B cell (primary cell): ENCODE data around the gene LONP2. TPM values are rescaled to one million over a fixed set of nuclear protein-coding genes. Genes with fewer than 3 reads are reported as not detected.
"Not testable (repeated sequence)": the region's sequence is repeated elsewhere in the genome, so short reads cannot be mapped to it uniquely, and the experiment has no call there.

Source experiments
- ATAC-seq: fragments of 200-7000 bp; cut with Tn5 transposase; one replicate; pipeline ENCODE4 v1.10.0; 2021; ENCODE audit warnings: low read depth, mild to moderate bottlenecking, moderate number of reproducible peaks, moderate library complexity
- CTCF ChIA-PET: fragments of 350-600 bp; sonication (Branson Sonifier 250); formaldehyde crosslinking; loops from one replicate; lab custom pipeline; 2021; ENCODE audit warnings: antibody characterized with exemption, inconsistent platforms; lab: Charles Lee
- POLR2A ChIA-PET: fragments of 350-600 bp; sonication (Branson Sonifier 250); formaldehyde crosslinking; loops from one replicate; lab custom pipeline; 2021; ENCODE audit warnings: antibody characterized with exemption; lab: Charles Lee
- DNase-seq: peaks from one replicate; pipeline ENCODE4 v3.0.0; 2013
- H2AFZ ChIP-seq: 2 replicates; pipeline ENCODE4 v1.6.1; 2012; ENCODE audit warnings: mild to moderate bottlenecking, low read depth, low read length; ENCODE audit not compliant: insufficient read depth, poor library complexity, severe bottlenecking
- H3K27ac ChIP-seq, 2 donors: 1 replicate in 1 of 2; 2 replicates in 1 of 2; pipeline ENCODE4 v1.5.1; 2012 to 2013; ENCODE audit warnings: low read length in 2 of 2, mild to moderate bottlenecking in 2 of 2, moderate library complexity in 1 of 2
- H3K27me3 ChIP-seq, 4 experiments: fragments of 200-600 bp in 1 of 4; sonication (generic) in 1 of 4; replicated peaks in 1 of 4; 1 replicate in 2 of 4; 2 replicates in 2 of 4; pipeline versions ENCODE4 v1.6.1 to v1.7.0; 2013 to 2016; ENCODE audit warnings: low read length in 3 of 4, mild to moderate bottlenecking in 2 of 4, mixed read lengths in 1 of 4, moderate library complexity in 1 of 4; ENCODE audit not compliant: insufficient read depth in 4 of 4, control insufficient read depth in 3 of 4; ENCODE audit errors: control extremely low read depth in 1 of 4
- H3K36me3 ChIP-seq, 2 experiments: replicated peaks in 1 of 2; 1 replicate in 1 of 2; 2 replicates in 1 of 2; pipeline versions ENCODE4 v1.6.1 to v1.7.1; 2013; ENCODE audit warnings: low read length in 1 of 2; ENCODE audit not compliant: insufficient read depth in 2 of 2, control insufficient read depth in 1 of 2; ENCODE audit errors: control extremely low read depth in 1 of 2, extremely low read depth in 1 of 2
- H3K4me1 ChIP-seq, 2 donors: fragments of 200-600 bp in 1 of 2; sonication (generic) in 1 of 2; 1 replicate in 1 of 2; 2 replicates in 1 of 2; pipeline versions ENCODE4 v1.5.1 to v1.6.1; 2013 to 2017; ENCODE audit warnings: low read length in 2 of 2; ENCODE audit not compliant: control insufficient read depth in 2 of 2, insufficient read depth in 2 of 2
- H3K4me2 ChIP-seq: replicated peaks from 2 replicates; pipeline ENCODE3; 2012; ENCODE audit warnings: mild to moderate bottlenecking, low read depth, low read length; ENCODE audit not compliant: poor library complexity, severe bottlenecking
- H3K4me3 ChIP-seq, 5 experiments: fragments of 200-600 bp in 1 of 5; sonication (generic) in 1 of 5; 1 replicate in 3 of 5; 2 replicates in 2 of 5; pipeline versions ENCODE4 v1.5.1 to v1.7.0; 2011 to 2016; ENCODE audit warnings: low read length in 4 of 5, mild to moderate bottlenecking in 4 of 5, low read depth in 2 of 5, control low read depth in 1 of 5, moderate library complexity in 1 of 5; ENCODE audit not compliant: insufficient read depth in 1 of 5; ENCODE audit errors: control extremely low read depth in 1 of 5, extremely low read depth in 1 of 5
- H3K79me2 ChIP-seq: fragments of 200-600 bp; sonication (generic); one replicate; pipeline ENCODE4 v1.6.0; 2016; ENCODE audit warnings: low read length; ENCODE audit not compliant: control insufficient read depth, insufficient read depth
- H3K9ac ChIP-seq: fragments of 200-600 bp; sonication (generic); 2 replicates; pipeline ENCODE4 v1.6.1; 2017; ENCODE audit warnings: mild to moderate bottlenecking, low read length, moderate library complexity
- H3K9me3 ChIP-seq, 3 donors: one replicate each; pipeline versions ENCODE4 v1.6.1 to v1.7.1; 2013; ENCODE audit warnings: low read length in 2 of 3; ENCODE audit not compliant: control insufficient read depth in 2 of 3, insufficient read depth in 1 of 3; ENCODE audit errors: control extremely low read depth in 1 of 3
- H4K20me1 ChIP-seq: 2 replicates; pipeline ENCODE4 v1.6.0; 2012; ENCODE audit warnings: mild to moderate bottlenecking, low read length; ENCODE audit not compliant: insufficient read depth, control insufficient read depth, poor library complexity, severe bottlenecking
- H3K27ac Mint-ChIP-seq: one replicate; pipeline ENCODE4 v1.8.0; 2021; ENCODE audit warnings: mixed read lengths
- H3K27me3 Mint-ChIP-seq: one replicate; pipeline ENCODE4 v1.8.0; 2021; ENCODE audit warnings: mixed read lengths
- H3K4me1 Mint-ChIP-seq: one replicate; pipeline ENCODE4 v1.8.0; 2021; ENCODE audit warnings: mixed read lengths
- H3K4me3 Mint-ChIP-seq: one replicate; pipeline ENCODE4 v1.8.0; 2021; ENCODE audit warnings: mixed read lengths
- H3K9me3 Mint-ChIP-seq: one replicate; pipeline ENCODE4 v1.8.0; 2022; ENCODE audit warnings: mixed read lengths; ENCODE audit not compliant: insufficient read depth
- CTCF ChIP-seq: fragments of 200-600 bp; IDR thresholded peaks from one replicate; pipeline ENCODE4 v1.8.0; 2022; ENCODE audit warnings: antibody characterized with exemption, mild to moderate bottlenecking
- EZH2 ChIP-seq: IDR thresholded peaks from 2 replicates; pipeline ENCODE4 v1.6.1; 2012; ENCODE audit warnings: borderline replicate concordance, low read depth, mild to moderate bottlenecking, moderate library complexity, low read length; ENCODE audit not compliant: insufficient read depth, poor library complexity, severe bottlenecking
- WGBS: methylation state at CpG from one replicate; pipeline ENCODE4 v1.1.5; 2013; ENCODE audit warnings: missing lambda C conversion rate; ENCODE audit not compliant: insufficient coverage; 5-methylcytosine and 5-hydroxymethylcytosine counted together
- intact Hi-C: fragments of 100-400 bp; cut with micrococcal nuclease; formaldehyde crosslinking; loops from one replicate; pipeline ENCODE4 v1.10.0; 2022
- polyA plus RNA-seq: library from polyadenylated mRNA; depleted of rRNA; stranded (reverse); fragments of >200 nt; gene quantifications from 2 replicates; pipeline ENCODE4 v1.2.3, GENCODE V29; 2012
- total RNA-seq, 2 donors: library from RNA; stranded (reverse); fragments of 120-200 nt in 1 of 2; gene quantifications; 1 replicate in 1 of 2; 2 replicates in 1 of 2; pipeline versions ENCODE4 v1.2.3 to v1.2.4, GENCODE V29; 2013 to 2022

The LONP2 gene
- total and polyA plus RNA-seq, 2 donors (not counting 1 experiment from before 2014, with no cell fraction given) = 39.3 to 84.2 TPM

GRCh38 chr16:48235556-48236136, 8.5 kb upstream of the LONP2 start:
- no peak for DNase-seq
- intact Hi-C loops = no loop called here
- no peaks in the 10 kb centered on the region for H3K4me1 Mint-ChIP-seq
- TF ChIP-seq CTCF (no peak), EZH2 (no peak)
- Histone ChIP-seq H3K79me2 (no peaks in the 10 kb centered on the region), H3K36me3 (no peaks in the 10 kb centered on the region), H3K4me1 (no peaks in the 10 kb centered on the region), H3K27ac (no peak overlapping the region), H3K4me3 (no peak overlapping the region), H3K27me3 (peaks cover 0 to 3% (median 0%) of the 10 kb centered on the region in 4 experiments), H2AFZ (no peak overlapping the region), H3K4me2 (no peak overlapping the region), H3K9me3 (peaks cover 0 to 2% (median 0%) of the 10 kb centered on the region in 3 donors), H3K9ac (no peak overlapping the region), H4K20me1 (no peaks in the 10 kb centered on the region)
- POLR2A ChIA-PET = no interaction called here
- no peak for ATAC-seq
- CTCF ChIA-PET = no interaction called here
- no peak overlapping the region for H3K27ac Mint-ChIP-seq
- no peak overlapping the region for H3K4me3 Mint-ChIP-seq
- H3K9me3 Mint-ChIP-seq = peaks cover 4% of the 10 kb centered on the region
- 98% methylated on average over 5 of the region's 6 CpGs for WGBS
- no peaks in the 10 kb centered on the region for H3K27me3 Mint-ChIP-seq

GRCh38 chr16:48236286-48236685, 7.8 kb upstream of the LONP2 start:
- H4K20me1 ChIP-seq = no peaks in the 10 kb centered on the region
- Mint-ChIP-seq H3K27me3 (no peaks in the 10 kb centered on the region), H3K9me3 (peaks cover 4% of the 10 kb centered on the region), H3K4me3 (no peak overlapping the region), H3K4me1 (no peaks in the 10 kb centered on the region), H3K27ac (no peak overlapping the region)
- POLR2A ChIA-PET = no interaction called here
- ATAC-seq (no peak), DNase-seq (no peak)
- no peaks in the 10 kb centered on the region for H3K79me2 ChIP-seq
- H3K4me2 ChIP-seq = no peak overlapping the region
- CTCF ChIA-PET = no interaction called here
- H3K9me3 ChIP-seq = peaks cover 0 to 2% (median 0%) of the 10 kb centered on the region in 3 donors
- intact Hi-C loops = no loop called here
- H3K27ac ChIP-seq = no peak overlapping the region
- TF ChIP-seq EZH2 = no peak
- TF ChIP-seq CTCF = no peak
- no peaks in the 10 kb centered on the region for H3K36me3 ChIP-seq
- no peak overlapping the region for H3K4me3 ChIP-seq
- no peaks in the 10 kb centered on the region for H3K4me1 ChIP-seq
- peaks cover 0 to 3% (median 0%) of the 10 kb centered on the region in 4 experiments for H3K27me3 ChIP-seq
- H3K9ac ChIP-seq = no peak overlapping the region
- H2AFZ ChIP-seq = no peak overlapping the region
- no CpG with 5 or more reads among the region's 1 CpG for WGBS

GRCh38 chr16:48240147-48240546, 4.0 kb upstream of the LONP2 start:
- H3K4me2 ChIP-seq, H3K27me3 ChIP-seq, ATAC-seq, H2AFZ ChIP-seq, H3K9me3 Mint-ChIP-seq, H4K20me1 ChIP-seq, POLR2A ChIA-PET, H3K27ac ChIP-seq, H3K9ac ChIP-seq, H3K27me3 Mint-ChIP-seq, H3K27ac Mint-ChIP-seq, CTCF ChIA-PET, H3K4me3 Mint-ChIP-seq, H3K4me3 ChIP-seq, DNase-seq, H3K36me3 ChIP-seq, H3K9me3 ChIP-seq: not testable (repeated sequence)
- WGBS = 100% methylated on average over 1 of the region's 3 CpGs
- peaks cover 12% of the 10 kb centered on the region for H3K4me1 Mint-ChIP-seq
- peaks cover 17% of the 10 kb centered on the region for H3K79me2 ChIP-seq
- intact Hi-C loops = loop anchor here (5.0 to 10.0 kb wide), 3 partner anchors 305 to 1553 kb away; partner anchors contain the start of genes NETO2, ORC6 and VPS35
- H3K4me1 ChIP-seq = peaks cover 4 to 10% of the 10 kb centered on the region in 2 donors
